GM23338 (cell line): ENCODE data around the gene LRP1B.

Source experiments
- CTCF ChIP-seq, 2 experiments: fragments of 200-600 bp in 1 of 2; sonication (generic) in 1 of 2; conservative IDR thresholded peaks; 2 replicates each; pipeline versions ENCODE4 v1.5.1 to v1.6.1; 2016 to 2017; ENCODE audit warnings: antibody characterized with exemption in 2 of 2, low read depth in 2 of 2, mild to moderate bottlenecking in 2 of 2, moderate library complexity in 1 of 2
- EZH2 ChIP-seq: fragments of 200-600 bp; sonication (generic); IDR thresholded peaks from one replicate; pipeline ENCODE4 v1.8.0; 2017; ENCODE audit warnings: antibody characterized with exemption, mild to moderate bottlenecking, low read depth; ENCODE audit not compliant: unreplicated experiment
- EZH2phosphoT487 ChIP-seq: fragments of 200-600 bp; sonication (generic); IDR thresholded peaks from one replicate; pipeline ENCODE4 v1.8.1; 2018; ENCODE audit warnings: antibody characterized with exemption; ENCODE audit not compliant: unreplicated experiment
- JUNB ChIP-seq: IDR thresholded peaks from one replicate; pipeline ENCODE4 v1.6.1; 2016; ENCODE audit warnings: antibody characterized with exemption; ENCODE audit not compliant: unreplicated experiment
- NANOG ChIP-seq: IDR thresholded peaks from 2 replicates; pipeline ENCODE4 v1.6.1; 2016; ENCODE audit warnings: antibody characterized with exemption, borderline replicate concordance
- POLR2AphosphoS5 ChIP-seq: IDR thresholded peaks from 2 replicates; pipeline ENCODE4 v1.6.1; 2016; ENCODE audit warnings: antibody characterized with exemption, low read depth
- REST ChIP-seq: IDR thresholded peaks from one replicate; pipeline ENCODE4 v1.6.1; 2018; ENCODE audit warnings: antibody characterized with exemption; ENCODE audit not compliant: unreplicated experiment
- STAT1 ChIP-seq: IDR thresholded peaks from one replicate; pipeline ENCODE4 v1.6.1; 2016; ENCODE audit warnings: antibody characterized with exemption; ENCODE audit not compliant: unreplicated experiment
- ZNF331 ChIP-seq: fragments of 250-450 bp; sonication (Bioruptor Pico); IDR thresholded peaks from 2 replicates; pipeline ENCODE4 v1.5.0; 2020; ENCODE audit warnings: low read depth, mild to moderate bottlenecking, moderate library complexity

- TF ChIP-seq CTCF (conservative IDR thresholded peaks at IDR 0.05; ENCODE audit: low read depth in 2 of 2) = no peak
- TF ChIP-seq POLR2AphosphoS5 = no peak
- TF ChIP-seq REST = no peak
- TF ChIP-seq JUNB = no peak
- no peak for TF ChIP-seq EZH2
- no peak for TF ChIP-seq EZH2phosphoT487
- TF ChIP-seq ZNF331 (CRISPR knock-in tag) = no peak
- no peak for TF ChIP-seq NANOG
- TF ChIP-seq STAT1 = no peak
These were observed 1055.1 kb downstream of the LRP1B start for GRCh38 chr2:141075753-141076152.
